ENCODE results near the gene NDST4. TPM values are rescaled to one million over a fixed set of nuclear protein-coding genes. Genes with fewer than 3 reads are reported as not detected.

The NDST4 gene
- total and polyA plus RNA-seq, 12 donors = 0.07 TPM; not detected in 11

GRCh38 chr4:115058533-115058932 lies 54.9 kb downstream of the NDST4 start:
- Histone ChIP-seq H3K36me3 (no peaks in the 10 kb centered on the region), H3K4me1 (no peaks in the 10 kb centered on the region), H3K27ac (no peak overlapping the region), H3K4me3 (no peak overlapping the region), H3K9me3 (no peaks in the 10 kb centered on the region), H3K27me3 (no peaks in the 10 kb centered on the region)
- ATAC-seq = no peak
- TF ChIP-seq CTCF (IDR thresholded peaks at IDR 0.05) = no peak
- no peak for DNase-seq
- intact Hi-C loops (cut with DNase I) = no loop called here
- WGBS, 2 donors = 28 to 44% methylated on average over 1 of the region's 1 CpG

GRCh38 chr4:115054836-115055235 lies 58.6 kb downstream of the NDST4 start:
- Histone ChIP-seq H3K9me3 (no peaks in the 10 kb centered on the region), H3K36me3 (no peaks in the 10 kb centered on the region), H3K27ac (no peak overlapping the region), H3K27me3 (no peaks in the 10 kb centered on the region), H3K4me3 (no peak overlapping the region), H3K4me1 (no peaks in the 10 kb centered on the region)
- ATAC-seq (no peak), DNase-seq (no peak)
- WGBS, 2 donors = 91 to 94% methylated on average over 4 of the region's 4 CpGs
- TF ChIP-seq CTCF (IDR thresholded peaks at IDR 0.05) = no peak
- intact Hi-C loops (cut with DNase I) = no loop called here

GRCh38 chr4:115053313-115053712 lies 60.1 kb downstream of the NDST4 start:
- H3K27ac ChIP-seq = no peak overlapping the region
- no peak for ATAC-seq
- H3K4me3 ChIP-seq = no peak overlapping the region
- H3K4me1 ChIP-seq = no peaks in the 10 kb centered on the region
- 67 to 79% methylated on average over 1 of the region's 1 CpG for WGBS, 2 donors
- no peak for TF ChIP-seq CTCF (IDR thresholded peaks at IDR 0.05)
- H3K36me3 ChIP-seq = no peaks in the 10 kb centered on the region
- DNase-seq = no peak
- intact Hi-C loops (cut with DNase I) = no loop called here
- no peaks in the 10 kb centered on the region for H3K27me3 ChIP-seq
- peaks cover 0 to 3% (median 0%) of the 10 kb centered on the region in 11 donors for H3K9me3 ChIP-seq

GRCh38 chr4:115042496-115042895 lies 70.9 kb downstream of the NDST4 start:
- Histone ChIP-seq H3K36me3 (no peaks in the 10 kb centered on the region), H3K4me3 (no peak overlapping the region), H3K27ac (no peak overlapping the region), H3K27me3 (no peaks in the 10 kb centered on the region), H3K9me3 (no peaks in the 10 kb centered on the region), H3K4me1 (no peaks in the 10 kb centered on the region)
- intact Hi-C loops (cut with DNase I) = no loop called here
- no peak for TF ChIP-seq CTCF (IDR thresholded peaks at IDR 0.05)
- no peak for DNase-seq
- no peak for ATAC-seq
- WGBS, 2 donors = 43 to 44% methylated on average over 3 of the region's 3 CpGs

- TF ChIP-seq CTCF (IDR thresholded peaks at IDR 0.05) = no peak
- H3K4me3 ChIP-seq = no peak overlapping the region
- no peaks in the 10 kb centered on the region for H3K36me3 ChIP-seq
- no peaks in the 10 kb centered on the region for H3K4me1 ChIP-seq
- H3K27ac ChIP-seq = no peak overlapping the region
- ATAC-seq = no peak
- H3K9me3 ChIP-seq = no peaks in the 10 kb centered on the region
- no peaks in the 10 kb centered on the region for H3K27me3 ChIP-seq
- intact Hi-C loops (cut with DNase I) = no loop called here
- no peak for DNase-seq
Measured at GRCh38 chr4:115030281-115030680, 83.1 kb downstream of the NDST4 start.
